HepG2 (cell line): ENCODE data around the gene NFE2L1. TPM values are rescaled to one million over a fixed set of nuclear protein-coding genes. Genes with fewer than 3 reads are reported as not detected.

Source experiments
- FIP1L1 ChIP-seq: fragments of 200-400 bp; formaldehyde crosslinking; IDR thresholded peaks from 2 replicates; pipeline ENCODE4 v1.6.1; 2018; ENCODE audit warnings: low read depth, mild to moderate bottlenecking, low read length, moderate library complexity, borderline replicate concordance; ENCODE audit not compliant: insufficient read depth
- GABPB1 ChIP-seq: IDR thresholded peaks from 2 replicates; pipeline ENCODE4 v1.6.1; 2016; ENCODE audit warnings: mild to moderate bottlenecking, missing genetic modification reagents, moderate library complexity, missing compliant biosample characterization
- KLF13 ChIP-seq: sonication (generic); formaldehyde crosslinking; IDR thresholded peaks from 2 replicates; pipeline ENCODE4 v1.4.0; 2020; ENCODE audit warnings: mild to moderate bottlenecking, missing genetic modification reagents
- KMT2B ChIP-seq: IDR thresholded peaks from 2 replicates; pipeline ENCODE4 v1.6.1; 2016; ENCODE audit warnings: missing genetic modification reagents, missing compliant biosample characterization
- NFIC ChIP-seq: IDR thresholded peaks from 2 replicates; pipeline ENCODE4 v1.6.1; 2012; ENCODE audit warnings: mild to moderate bottlenecking, low read length, inconsistent platforms
- PAXIP1 ChIP-seq: sonication (generic); formaldehyde crosslinking; conservative IDR thresholded peaks from 2 replicates; pipeline ENCODE4 v1.4.0; 2020; ENCODE audit warnings: mild to moderate bottlenecking, missing genetic modification reagents, moderate library complexity
- RORA ChIP-seq: sonication (generic); formaldehyde crosslinking; IDR thresholded peaks from 2 replicates; pipeline ENCODE4 v1.5.0; 2020; ENCODE audit warnings: mild to moderate bottlenecking, missing genetic modification reagents, moderate library complexity
- SIN3A ChIP-seq: IDR thresholded peaks from 2 replicates; pipeline ENCODE4 v1.6.1; 2011; ENCODE audit warnings: low read depth, mild to moderate bottlenecking, control low read depth, low read length, borderline replicate concordance
- THAP11 ChIP-seq: IDR thresholded peaks from 2 replicates; pipeline ENCODE4 v1.6.1; 2016; ENCODE audit warnings: missing biosample characterization, missing genetic modification reagents
- U2AF1 ChIP-seq: fragments of 200-400 bp; formaldehyde crosslinking; optimal IDR thresholded peaks from 2 replicates; pipeline ENCODE3; 2017; ENCODE audit warnings: mild to moderate bottlenecking, low read depth, low read length
- ZNF329 ChIP-seq: sonication (generic); formaldehyde crosslinking; IDR thresholded peaks from 2 replicates; pipeline ENCODE4 v1.9.0; 2021; ENCODE audit warnings: low read depth, mild to moderate bottlenecking, missing genetic modification reagents
- ZNF367 ChIP-seq: sonication (generic); formaldehyde crosslinking; IDR thresholded peaks from 2 replicates; pipeline ENCODE4 v1.4.0; 2020; ENCODE audit warnings: missing genetic modification reagents, borderline replicate concordance
- ZNF652 ChIP-seq: IDR thresholded peaks from 2 replicates; pipeline ENCODE4 v1.6.1; 2016; ENCODE audit warnings: low read depth, borderline replicate concordance
- ZNF709 ChIP-seq: sonication (generic); formaldehyde crosslinking; IDR thresholded peaks from 2 replicates; pipeline ENCODE4 v1.5.0; 2020; ENCODE audit warnings: mild to moderate bottlenecking, missing genetic modification reagents
- ZNF777 ChIP-seq: sonication (generic); formaldehyde crosslinking; IDR thresholded peaks from 2 replicates; pipeline ENCODE4 v1.4.0; 2020; ENCODE audit warnings: missing genetic modification reagents
- ZNF780A ChIP-seq: sonication (generic); formaldehyde crosslinking; IDR thresholded peaks from 2 replicates; pipeline ENCODE4 v1.8.0; 2022; ENCODE audit warnings: mild to moderate bottlenecking, missing genetic modification reagents, moderate library complexity
- polyA plus RNA-seq, 8 experiments: library from polyadenylated mRNA; depleted of rRNA in 3 of 8; stranded (reverse) in 7 of 8; unstranded in 1 of 8; fragments of >200 nt; fragmentation: Illumina TruSeq in 4 of 8; extraction: Trizol in 4 of 8; gene quantifications; 2 replicates each; pipeline versions ENCODE4 v1.2.1 to v1.2.3, GENCODE V29; 2011 to 2016; ENCODE audit warnings: low read depth in 4 of 8, missing spikeins in 1 of 8, mixed read lengths in 1 of 8; ENCODE audit not compliant: insufficient read depth in 1 of 8
- total RNA-seq, 5 experiments: library from RNA; depleted of rRNA; stranded (reverse); fragments of >200 nt; fragmentation: Illumina TruSeq; extraction: Trizol; gene quantifications; 2 replicates each; pipeline ENCODE4 v1.2.3, GENCODE V29; 2016; ENCODE audit warnings: low read depth in 1 of 5
- TF ChIP-seq, protein P1 (sequence below): sonication (generic); formaldehyde crosslinking; IDR thresholded peaks from 2 replicates; pipeline ENCODE4 v1.4.0; 2020; ENCODE audit warnings: missing genetic modification reagents
- TF ChIP-seq, protein P2 (sequence below): sonication (generic); formaldehyde crosslinking; IDR thresholded peaks from 2 replicates; pipeline ENCODE4 v1.5.1; 2020; ENCODE audit warnings: mild to moderate bottlenecking, moderate library complexity, missing genetic modification reagents
- TF ChIP-seq, protein P3 (sequence below): sonication (generic); formaldehyde crosslinking; IDR thresholded peaks from 2 replicates; pipeline ENCODE4 v1.8.0; 2022; ENCODE audit warnings: mild to moderate bottlenecking, missing genetic modification reagents

The NFE2L1 gene
- total and polyA plus RNA-seq, 2 of the 13 experiments (the other 11 are each of a cell fraction or from before 2014, with no cell fraction given), result 67.0 to 234 TPM

- TF ChIP-seq GABPB1 (CRISPR knock-in tag) (no peak), KMT2B (CRISPR knock-in tag) (0 out of 2 replicates have a peak, but pooled peaks have one; percentile 1), FIP1L1 (no peak), SIN3A (no peak), ZNF329 (CRISPR knock-in tag) (no peak), PAXIP1 (0 out of 2 replicates have a peak, but pooled peaks have one; percentile 27), ZNF777 (no peak), ZNF709 (CRISPR knock-in tag) (no peak), RORA (no peak), ZNF780A (CRISPR knock-in tag) (no peak), ZNF652 (no peak), KLF13 (CRISPR knock-in tag) (no peak), THAP11 (peak; percentile 12; the same call in 1 of the 2 replicates), NFIC (no peak), ZNF367 (CRISPR knock-in tag) (no peak), U2AF1 (no peak)
- TF ChIP-seq, protein P1, sequence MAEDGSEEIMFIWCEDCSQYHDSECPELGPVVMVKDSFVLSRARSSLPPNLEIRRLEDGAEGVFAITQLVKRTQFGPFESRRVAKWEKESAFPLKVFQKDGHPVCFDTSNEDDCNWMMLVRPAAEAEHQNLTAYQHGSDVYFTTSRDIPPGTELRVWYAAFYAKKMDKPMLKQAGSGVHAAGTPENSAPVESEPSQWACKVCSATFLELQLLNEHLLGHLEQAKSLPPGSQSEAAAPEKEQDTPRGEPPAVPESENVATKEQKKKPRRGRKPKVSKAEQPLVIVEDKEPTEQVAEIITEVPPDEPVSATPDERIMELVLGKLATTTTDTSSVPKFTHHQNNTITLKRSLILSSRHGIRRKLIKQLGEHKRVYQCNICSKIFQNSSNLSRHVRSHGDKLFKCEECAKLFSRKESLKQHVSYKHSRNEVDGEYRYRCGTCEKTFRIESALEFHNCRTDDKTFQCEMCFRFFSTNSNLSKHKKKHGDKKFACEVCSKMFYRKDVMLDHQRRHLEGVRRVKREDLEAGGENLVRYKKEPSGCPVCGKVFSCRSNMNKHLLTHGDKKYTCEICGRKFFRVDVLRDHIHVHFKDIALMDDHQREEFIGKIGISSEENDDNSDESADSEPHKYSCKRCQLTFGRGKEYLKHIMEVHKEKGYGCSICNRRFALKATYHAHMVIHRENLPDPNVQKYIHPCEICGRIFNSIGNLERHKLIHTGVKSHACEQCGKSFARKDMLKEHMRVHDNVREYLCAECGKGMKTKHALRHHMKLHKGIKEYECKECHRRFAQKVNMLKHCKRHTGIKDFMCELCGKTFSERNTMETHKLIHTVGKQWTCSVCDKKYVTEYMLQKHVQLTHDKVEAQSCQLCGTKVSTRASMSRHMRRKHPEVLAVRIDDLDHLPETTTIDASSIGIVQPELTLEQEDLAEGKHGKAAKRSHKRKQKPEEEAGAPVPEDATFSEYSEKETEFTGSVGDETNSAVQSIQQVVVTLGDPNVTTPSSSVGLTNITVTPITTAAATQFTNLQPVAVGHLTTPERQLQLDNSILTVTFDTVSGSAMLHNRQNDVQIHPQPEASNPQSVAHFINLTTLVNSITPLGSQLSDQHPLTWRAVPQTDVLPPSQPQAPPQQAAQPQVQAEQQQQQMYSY (CRISPR knock-in tag), result no peak
- TF ChIP-seq, protein P2, sequence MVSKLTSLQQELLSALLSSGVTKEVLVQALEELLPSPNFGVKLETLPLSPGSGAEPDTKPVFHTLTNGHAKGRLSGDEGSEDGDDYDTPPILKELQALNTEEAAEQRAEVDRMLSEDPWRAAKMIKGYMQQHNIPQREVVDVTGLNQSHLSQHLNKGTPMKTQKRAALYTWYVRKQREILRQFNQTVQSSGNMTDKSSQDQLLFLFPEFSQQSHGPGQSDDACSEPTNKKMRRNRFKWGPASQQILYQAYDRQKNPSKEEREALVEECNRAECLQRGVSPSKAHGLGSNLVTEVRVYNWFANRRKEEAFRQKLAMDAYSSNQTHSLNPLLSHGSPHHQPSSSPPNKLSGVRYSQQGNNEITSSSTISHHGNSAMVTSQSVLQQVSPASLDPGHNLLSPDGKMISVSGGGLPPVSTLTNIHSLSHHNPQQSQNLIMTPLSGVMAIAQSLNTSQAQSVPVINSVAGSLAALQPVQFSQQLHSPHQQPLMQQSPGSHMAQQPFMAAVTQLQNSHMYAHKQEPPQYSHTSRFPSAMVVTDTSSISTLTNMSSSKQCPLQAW (CRISPR knock-in tag), result 0 out of 2 replicates have a peak, but pooled peaks have one; percentile 20
- TF ChIP-seq, protein P3, sequence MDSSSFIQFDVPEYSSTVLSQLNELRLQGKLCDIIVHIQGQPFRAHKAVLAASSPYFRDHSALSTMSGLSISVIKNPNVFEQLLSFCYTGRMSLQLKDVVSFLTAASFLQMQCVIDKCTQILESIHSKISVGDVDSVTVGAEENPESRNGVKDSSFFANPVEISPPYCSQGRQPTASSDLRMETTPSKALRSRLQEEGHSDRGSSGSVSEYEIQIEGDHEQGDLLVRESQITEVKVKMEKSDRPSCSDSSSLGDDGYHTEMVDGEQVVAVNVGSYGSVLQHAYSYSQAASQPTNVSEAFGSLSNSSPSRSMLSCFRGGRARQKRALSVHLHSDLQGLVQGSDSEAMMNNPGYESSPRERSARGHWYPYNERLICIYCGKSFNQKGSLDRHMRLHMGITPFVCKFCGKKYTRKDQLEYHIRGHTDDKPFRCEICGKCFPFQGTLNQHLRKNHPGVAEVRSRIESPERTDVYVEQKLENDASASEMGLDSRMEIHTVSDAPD (CRISPR knock-in tag), result no peak
These were observed 5.0 kb downstream of the NFE2L1 start (continued) for GRCh38 chr17:48052956-48053757.
